T-helper 2 cell treated with Interferon-gamma antibody and Interleukin-4, amounts not matched to agents 100 ng/mL and 5 ng/mL, for 36 hours (primary cell): ENCODE results near the gene DHX58. TPM values are rescaled to one million over a fixed set of nuclear protein-coding genes. Genes with fewer than 3 reads are reported as not detected.

Source experiments
- intact Hi-C: fragments of 100-400 bp; cut with micrococcal nuclease; formaldehyde crosslinking; loops from one replicate; pipeline ENCODE4 v1.15.1; 2023
- total RNA-seq: library from RNA; stranded (reverse); gene quantifications from 2 replicates; pipeline ENCODE4 v1.2.3, GENCODE V29; 2022

Gene DHX58
- total RNA-seq, 1 donor from 2014 or later = 35.9 TPM

GRCh38 chr17:42087736-42088705 is 24.5 kb downstream of the DHX58 start:
- intact Hi-C loops = no loop called here

DNA sequence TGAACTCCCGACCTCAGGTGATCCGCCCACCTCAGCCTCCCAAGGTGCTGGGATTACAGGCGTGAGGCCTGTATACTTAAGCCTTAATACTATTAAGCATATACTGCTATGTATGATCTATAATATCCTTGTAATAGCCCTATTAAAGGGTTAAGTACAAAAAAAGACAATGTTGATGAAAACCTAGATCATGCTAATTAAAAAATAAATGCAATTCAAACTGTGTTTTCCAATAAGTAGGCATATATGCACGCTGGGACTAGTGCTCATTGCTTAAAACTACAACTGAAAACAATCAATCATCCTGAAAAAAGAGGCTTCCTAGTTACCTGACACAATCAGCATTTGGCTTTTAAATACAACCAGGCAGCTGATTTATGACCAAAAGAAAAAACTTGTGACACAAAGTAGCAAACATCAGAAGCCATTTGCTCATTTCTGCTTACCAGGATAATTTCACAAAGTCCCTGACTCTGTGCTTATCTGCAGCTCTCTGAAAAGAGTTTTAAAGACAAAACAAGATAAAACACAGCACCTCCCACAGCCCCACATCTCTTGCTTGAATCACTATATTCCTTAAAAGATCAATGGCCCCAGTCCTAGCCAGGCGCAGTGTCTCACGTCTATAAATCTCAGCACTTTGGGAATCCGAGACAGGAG is 25.3 kb downstream of the DHX58 start:
- intact Hi-C loops = no loop called here

- intact Hi-C loops = no loop called here
These were observed 30.9 kb downstream of the DHX58 start for GRCh38 chr17:42081516-42082129.

DNA sequence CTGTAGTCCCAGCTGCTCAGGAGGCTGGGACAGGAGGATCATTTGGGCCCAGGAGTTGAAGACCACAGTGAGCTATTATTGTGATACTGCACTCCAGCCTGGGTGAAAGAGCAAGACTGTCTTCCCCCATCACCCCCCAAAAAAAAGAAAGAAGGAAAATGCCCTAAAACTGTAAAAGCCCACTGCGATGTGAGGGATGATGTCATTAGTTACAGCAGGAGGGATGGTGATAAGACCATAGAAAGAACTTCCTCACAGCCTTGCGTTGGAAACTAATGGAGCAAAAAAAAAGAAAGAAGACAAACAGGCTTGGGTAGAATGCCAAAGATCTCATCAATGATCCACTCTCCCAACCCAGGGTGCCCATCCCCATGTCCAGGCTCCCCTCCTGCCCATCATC is 33.0 kb downstream of the DHX58 start:
- intact Hi-C loops = no loop called here

DNA sequence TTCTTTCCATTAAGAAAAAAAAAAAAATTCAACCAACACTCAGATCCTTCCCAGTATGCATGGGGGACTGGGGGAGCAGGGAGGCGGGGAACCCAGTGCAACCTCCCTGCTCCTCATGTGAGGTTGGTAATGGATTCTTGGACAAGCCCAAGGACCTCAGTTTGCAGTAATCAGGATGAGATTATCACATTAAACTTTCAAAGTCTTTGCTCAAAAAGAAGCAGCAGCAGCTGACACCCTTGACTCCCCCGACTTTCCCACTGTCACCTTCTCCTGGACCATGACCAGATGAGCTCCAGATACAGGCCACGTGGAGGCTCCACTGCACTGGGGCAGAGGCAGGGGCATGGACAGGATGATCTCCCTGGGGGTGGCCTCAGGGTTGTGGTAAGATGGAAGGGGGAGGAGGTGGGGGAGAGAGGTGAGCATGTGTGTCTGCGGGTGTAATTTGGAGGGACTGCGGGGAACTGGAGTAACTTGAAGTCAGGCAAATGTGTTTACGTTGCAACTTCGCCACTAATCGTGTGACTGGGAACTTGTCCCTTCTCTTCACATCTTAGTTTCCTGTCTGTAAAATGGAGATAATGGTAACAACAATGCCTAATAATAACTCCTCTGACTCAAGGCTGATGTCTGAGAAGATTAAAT is 34.0 kb downstream of the DHX58 start:
- intact Hi-C loops = no loop called here

- intact Hi-C loops = no loop called here
These were observed 34.8 kb downstream of the DHX58 start for GRCh38 chr17:42077755-42078154.

DNA sequence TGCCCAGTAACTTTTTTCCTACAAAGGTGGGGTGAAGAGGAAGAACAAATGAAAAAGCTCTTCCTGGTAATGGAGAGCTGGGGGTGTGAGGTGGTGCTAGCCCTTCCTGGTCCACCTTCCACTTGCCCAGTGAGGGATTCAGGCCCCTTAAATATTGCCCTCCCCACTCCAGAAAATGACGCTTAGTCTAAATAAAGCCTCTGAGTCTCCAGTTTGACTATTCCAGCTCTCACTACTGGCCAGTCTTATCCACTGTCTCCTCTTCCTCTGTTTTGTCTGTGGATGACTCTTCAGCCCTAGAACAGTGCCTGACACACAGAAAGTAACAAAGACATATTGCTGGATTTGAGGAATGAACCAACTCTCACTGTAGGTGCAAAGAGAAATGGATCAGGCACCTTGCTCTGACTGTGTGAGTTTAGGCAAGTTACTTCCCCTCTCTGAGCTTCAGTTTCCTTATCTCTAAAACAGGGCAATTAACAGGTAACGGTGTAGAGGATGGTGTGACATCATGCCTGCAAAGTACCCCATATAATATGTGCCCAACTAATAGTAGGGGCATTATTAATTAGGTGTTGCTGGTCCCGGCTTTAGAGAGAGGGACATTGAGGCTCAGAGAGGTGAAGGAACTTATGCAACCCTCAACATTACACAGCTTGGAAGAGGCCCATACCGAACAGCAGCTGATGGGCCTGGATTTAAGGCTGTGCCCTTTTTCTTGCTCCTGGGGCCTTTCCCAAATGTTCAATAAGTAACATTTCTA is 35.5 kb downstream of the DHX58 start:
- intact Hi-C loops = no loop called here

DNA sequence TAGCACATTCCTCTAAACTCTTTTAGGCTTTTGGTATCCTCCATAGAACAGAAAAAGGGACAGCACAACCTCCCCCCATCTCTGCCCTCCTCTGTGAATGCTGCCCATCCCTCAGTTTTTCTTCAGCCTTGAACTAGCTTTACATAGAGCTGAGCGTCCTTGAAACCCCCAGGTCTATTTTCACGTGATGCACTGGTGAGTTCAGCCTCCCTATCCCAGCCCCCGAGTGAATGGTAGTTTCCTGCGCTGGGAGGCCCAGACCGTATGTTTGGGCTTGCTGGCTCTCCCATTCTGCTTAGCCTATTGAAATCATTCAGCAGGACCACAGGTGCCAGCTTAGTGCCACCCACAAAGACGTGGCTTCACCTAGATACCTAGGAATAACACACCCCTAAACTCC is 36.7 kb downstream of the DHX58 start:
- intact Hi-C loops = no loop called here

DNA sequence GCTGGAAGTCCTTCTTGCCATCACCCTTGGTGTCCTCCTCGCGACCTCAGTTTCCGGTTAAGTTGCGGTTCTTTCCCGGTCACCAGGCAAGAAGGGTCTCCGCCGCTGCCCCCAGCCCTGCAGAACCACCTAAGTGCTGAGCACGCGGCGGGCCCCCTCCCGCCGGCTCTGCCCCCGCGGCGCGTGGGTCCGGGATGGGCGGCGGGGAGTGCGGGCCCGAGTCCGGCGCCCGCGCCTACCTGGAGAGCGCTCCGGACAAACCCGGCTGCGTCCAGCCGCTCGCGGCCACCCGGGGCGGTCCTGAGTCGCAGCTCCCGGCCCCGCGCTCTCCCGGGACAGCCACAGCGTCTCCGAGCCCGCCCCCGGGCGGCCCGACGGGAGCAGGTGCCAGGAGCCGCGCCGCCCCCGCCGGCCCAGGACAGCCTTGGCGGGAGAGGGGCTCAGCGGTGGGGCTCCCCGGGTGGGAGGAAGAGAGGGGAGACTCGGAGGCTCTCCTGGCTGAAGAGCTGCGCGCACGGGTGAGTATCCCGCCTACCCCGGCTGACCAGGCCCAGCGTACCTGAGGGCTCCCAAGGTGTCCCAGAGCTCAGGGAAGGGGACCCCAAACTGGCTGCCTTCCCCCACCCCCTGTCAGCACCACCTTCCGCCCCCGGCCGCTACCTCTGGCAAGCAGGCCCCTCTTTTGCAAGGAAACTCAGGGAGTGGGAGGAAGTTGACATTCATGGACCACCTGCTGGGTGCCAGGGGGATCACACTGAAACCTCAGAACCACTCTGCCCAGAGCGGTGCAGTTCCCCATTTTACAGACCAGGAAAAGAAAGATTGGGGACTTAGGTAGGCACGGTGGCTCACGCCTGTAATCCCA is 40.0 kb downstream of the DHX58 start:
- intact Hi-C loops = no loop called here

DNA sequence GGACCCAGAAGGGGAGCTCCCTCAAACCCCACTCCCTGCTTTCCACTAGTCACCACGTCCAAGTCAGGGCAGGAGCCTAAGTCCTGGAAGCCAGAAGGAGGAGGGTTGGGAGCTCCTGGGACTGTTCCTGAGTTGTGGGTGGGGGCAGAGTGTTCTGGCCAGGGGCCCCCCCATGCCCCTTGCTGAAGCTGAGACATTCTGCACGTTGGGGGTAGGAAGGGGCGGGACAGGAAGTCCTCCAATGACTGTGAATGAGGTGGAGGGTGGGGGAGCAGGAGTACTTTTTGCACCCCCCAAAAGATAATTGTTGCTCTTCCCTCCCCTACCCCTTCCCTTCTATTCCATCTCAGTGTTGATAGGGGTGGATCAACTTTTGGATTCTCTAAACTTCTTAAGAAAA is 40.7 kb downstream of the DHX58 start:
- intact Hi-C loops = no loop called here

GRCh38 chr17:42068979-42069378 is 43.5 kb downstream of the DHX58 start:
- intact Hi-C loops = loop anchor here (5.0 kb wide), 1 partner anchor 42 kb away; no protein-coding TSS in a partner anchor

DNA sequence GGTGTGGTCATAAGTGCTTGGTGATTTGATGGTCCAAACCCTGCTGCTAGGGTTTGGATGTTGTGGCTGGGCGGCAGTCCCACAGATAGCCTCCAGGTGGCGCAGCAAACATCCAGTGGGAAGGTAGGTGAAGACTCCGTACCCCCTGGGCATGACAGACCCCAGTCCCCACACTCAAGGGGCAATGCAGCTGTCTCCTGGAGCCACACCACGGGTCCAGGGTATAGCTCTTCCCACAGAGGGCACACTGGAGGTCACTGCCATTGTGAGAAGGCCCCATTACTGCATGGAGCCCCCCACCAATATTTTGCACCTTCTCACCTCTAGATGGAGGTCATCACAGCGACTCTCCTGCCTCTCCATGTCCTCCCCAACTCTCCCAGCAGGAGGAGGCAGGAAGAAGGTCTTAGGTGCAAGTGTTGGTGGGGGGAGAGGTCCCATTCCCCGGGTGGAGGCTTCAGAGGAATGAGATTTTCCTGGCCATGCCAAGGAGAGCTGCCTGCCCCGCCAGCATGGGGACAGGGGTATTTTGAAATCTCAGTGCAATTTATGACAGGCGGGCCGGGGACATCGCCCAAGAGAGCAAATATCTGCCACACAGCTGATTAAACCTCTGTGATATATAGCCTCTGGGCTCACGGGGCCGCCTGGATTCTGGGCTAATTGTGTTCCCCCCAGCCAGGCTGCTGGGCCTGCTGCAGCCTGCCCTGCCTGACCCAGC is 45.0 kb downstream of the DHX58 start:
- intact Hi-C loops = loop anchor here (1.0 to 5.0 kb wide), 2 partner anchors 40 to 49 kb away; no protein-coding TSS in a partner anchor

DNA sequence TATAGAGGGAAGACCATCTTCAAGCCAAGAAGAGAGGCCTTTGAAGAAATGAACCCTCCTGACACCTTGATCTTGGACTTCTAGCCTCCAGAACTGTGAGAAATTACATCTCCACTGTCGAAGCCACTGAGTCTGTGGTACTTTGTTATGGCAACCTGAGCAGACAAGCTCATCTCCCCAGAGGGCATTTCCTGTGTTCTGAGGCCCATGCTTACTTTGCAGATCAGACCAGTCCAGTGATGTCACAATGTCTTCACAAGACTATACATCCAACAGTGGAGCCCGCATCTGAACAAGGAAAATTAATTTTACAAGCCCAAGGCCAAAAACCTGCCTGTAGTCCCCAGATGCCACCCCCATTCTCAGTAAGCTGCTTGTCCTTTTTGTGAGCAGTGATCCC is 47.3 kb downstream of the DHX58 start:
- intact Hi-C loops = loop anchor here (5.0 kb wide), 1 partner anchor 38 kb away; no protein-coding TSS in a partner anchor

DNA sequence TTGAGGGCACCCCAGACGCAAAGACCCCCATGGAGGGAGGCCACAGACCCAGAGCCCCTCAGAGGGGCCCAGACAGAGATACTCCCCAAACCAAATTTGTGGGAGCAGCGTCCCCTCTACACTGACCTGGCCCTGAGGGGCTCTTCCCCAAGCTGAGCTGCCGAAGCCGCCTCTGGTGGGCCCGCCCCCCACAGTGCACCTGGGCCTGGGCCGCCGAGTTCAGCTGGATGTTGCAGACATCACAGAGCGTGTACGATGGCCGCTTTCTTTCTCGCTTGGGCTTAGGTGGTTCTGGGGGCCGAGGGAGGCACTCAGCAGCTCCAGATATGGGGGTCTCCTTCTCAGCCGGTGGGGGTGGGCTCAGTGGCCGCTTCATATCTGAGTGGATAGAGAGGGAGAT is 49.8 kb downstream of the DHX58 start:
- intact Hi-C loops = no loop called here

GRCh38 chr17:42061646-42062487 is 50.6 kb downstream of the DHX58 start:
- intact Hi-C loops = no loop called here

DNA sequence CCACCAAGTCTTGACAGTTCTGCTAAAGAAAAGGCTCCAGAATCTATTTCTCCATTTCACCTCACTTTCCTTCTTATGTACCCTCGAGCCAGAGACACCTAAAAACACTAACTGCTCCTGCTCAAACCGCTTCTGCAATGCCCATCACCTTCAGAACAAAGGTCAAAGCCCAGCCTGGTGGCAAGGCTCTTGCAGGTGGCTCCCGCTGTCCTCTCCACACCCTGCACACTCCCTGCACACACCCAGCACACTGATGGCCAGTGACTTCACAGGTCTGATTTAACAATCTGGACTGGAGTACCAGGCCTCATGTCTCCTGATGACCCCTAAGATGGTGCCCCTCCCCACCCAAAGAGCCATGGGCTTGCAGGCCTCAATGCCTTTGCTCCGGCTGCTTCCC is 52.3 kb downstream of the DHX58 start:
- intact Hi-C loops = no loop called here

GRCh38 chr17:42059815-42060214 is 52.7 kb downstream of the DHX58 start:
- intact Hi-C loops = no loop called here

- intact Hi-C loops = no loop called here
These were observed 54.5 kb downstream of the DHX58 start for GRCh38 chr17:42058063-42058462.
